DND-41 (cell line): ENCODE results near the gene SNX20.

ENCODE experiments used
- ATAC-seq: fragments of 200-7000 bp; cut with Tn5 transposase; 3 replicates; pipeline ENCODE4 v1.9.1; 2021; ENCODE audit warnings: low read depth; ENCODE audit not compliant: insufficient read depth
- DNase-seq: peaks from one replicate; pipeline ENCODE4 v3.0.0-alpha.2; 2020
- H2AFZ ChIP-seq: 2 replicates; pipeline ENCODE4 v1.6.0; 2012; ENCODE audit warnings: low read depth, low read length
- H3K27ac ChIP-seq: 2 replicates; pipeline ENCODE4 v1.5.1; 2012; ENCODE audit warnings: low read length, inconsistent platforms
- H3K27me3 ChIP-seq: fragments of 200-600 bp; sonication (generic); 2 replicates; pipeline ENCODE4 v1.6.0; 2012; ENCODE audit warnings: low read length, mild to moderate bottlenecking, inconsistent platforms; ENCODE audit not compliant: insufficient read depth, poor library complexity
- H3K36me3 ChIP-seq: 2 replicates; pipeline ENCODE4 v1.5.1; 2012; ENCODE audit warnings: low read length, inconsistent platforms; ENCODE audit not compliant: insufficient read depth
- H3K4me1 ChIP-seq: 2 replicates; pipeline ENCODE4 v1.5.1; 2012; ENCODE audit warnings: mild to moderate bottlenecking, low read length; ENCODE audit not compliant: insufficient read depth
- H3K4me2 ChIP-seq: 2 replicates; pipeline ENCODE4 v1.6.0; 2012; ENCODE audit warnings: mild to moderate bottlenecking, moderate library complexity, low read length, inconsistent platforms; ENCODE audit not compliant: insufficient read depth
- H3K4me3 ChIP-seq, 2 experiments: fragments of 200-600 bp in 1 of 2; shearing (Covaris generic) in 1 of 2; 2 replicates each; pipeline ENCODE4 v1.5.1; 2012 to 2016; ENCODE audit warnings: inconsistent platforms in 2 of 2, low read length in 2 of 2, mild to moderate bottlenecking in 2 of 2, low read depth in 1 of 2, moderate library complexity in 1 of 2
- H3K79me2 ChIP-seq: 2 replicates; pipeline ENCODE4 v1.6.0; 2012; ENCODE audit warnings: low read length, inconsistent platforms; ENCODE audit not compliant: insufficient read depth
- H3K9ac ChIP-seq: 2 replicates; pipeline ENCODE4 v1.6.0; 2012; ENCODE audit warnings: low read depth, mild to moderate bottlenecking, inconsistent platforms, low read length, moderate library complexity
- H3K9me3 ChIP-seq: 2 replicates; pipeline ENCODE4 v1.5.1; 2012; ENCODE audit warnings: low read length, moderate library complexity, mild to moderate bottlenecking, inconsistent platforms; ENCODE audit not compliant: insufficient read depth, severe bottlenecking
- H4K20me1 ChIP-seq: 2 replicates; pipeline ENCODE4 v1.6.0; 2012; ENCODE audit warnings: low read length; ENCODE audit not compliant: insufficient read depth
- CTCF ChIP-seq: IDR thresholded peaks from 2 replicates; pipeline ENCODE4 v1.5.1; 2012; ENCODE audit warnings: borderline replicate concordance, low read length, moderate library complexity, mild to moderate bottlenecking; ENCODE audit not compliant: poor library complexity, severe bottlenecking; ENCODE audit errors: extremely low read depth
- EZH2 ChIP-seq: IDR thresholded peaks from 3 replicates; pipeline ENCODE4 v1.6.1; 2012; ENCODE audit warnings: borderline replicate concordance, low read depth, mild to moderate bottlenecking, moderate library complexity, low read length, inconsistent platforms; ENCODE audit not compliant: severe bottlenecking

The SNX20 gene

GRCh38 chr16:50631249-50631984 is 49.7 kb downstream of the SNX20 start:
- no peak overlapping the region for H3K27ac ChIP-seq
- H3K9ac ChIP-seq = no peak overlapping the region
- TF ChIP-seq EZH2 (no peak), CTCF (no peak)
- H3K4me1 ChIP-seq = no peaks in the 10 kb centered on the region
- DNase-seq (no peak), ATAC-seq (no peak)
- H3K79me2 ChIP-seq = no peaks in the 10 kb centered on the region
- no peaks in the 10 kb centered on the region for H3K9me3 ChIP-seq
- H2AFZ ChIP-seq = no peak overlapping the region
- H3K4me3 ChIP-seq = no peak overlapping the region
- H3K4me2 ChIP-seq = no peak overlapping the region
- peaks cover 17% of the 10 kb centered on the region for H3K27me3 ChIP-seq
- no peaks in the 10 kb centered on the region for H3K36me3 ChIP-seq
- 0 out of 2 replicates have a peak, but pooled peaks cover 7% of the 10 kb centered on the region for H4K20me1 ChIP-seq

- H3K79me2 ChIP-seq = no peaks in the 10 kb centered on the region
- 0 out of 2 replicates have a peak, but pooled peaks cover 7% of the 10 kb centered on the region for H4K20me1 ChIP-seq
- no peak overlapping the region for H3K4me2 ChIP-seq
- peaks cover 24% of the 10 kb centered on the region for H3K27me3 ChIP-seq
- no peak for TF ChIP-seq CTCF
- no peak for TF ChIP-seq EZH2
- H2AFZ ChIP-seq = no peak overlapping the region
- H3K27ac ChIP-seq = no peak overlapping the region
- no peak overlapping the region for H3K9ac ChIP-seq
- H3K4me1 ChIP-seq = no peaks in the 10 kb centered on the region
- no peaks in the 10 kb centered on the region for H3K36me3 ChIP-seq
- no peak overlapping the region for H3K4me3 ChIP-seq
- ATAC-seq = no peak
- no peaks in the 10 kb centered on the region for H3K9me3 ChIP-seq
- no peak for DNase-seq
These were observed 50.6 kb downstream of the SNX20 start for GRCh38 chr16:50630394-50631020.

- Histone ChIP-seq H3K9ac (no peak overlapping the region), H3K4me1 (no peaks in the 10 kb centered on the region), H3K27ac (no peak overlapping the region), H3K4me2 (no peak overlapping the region), H3K27me3 (peaks cover 24% of the 10 kb centered on the region), H3K9me3 (no peaks in the 10 kb centered on the region), H4K20me1 (peaks cover 7% of the 10 kb centered on the region; the same call in 1 of the 2 replicates), H3K4me3 (no peak overlapping the region), H3K79me2 (no peaks in the 10 kb centered on the region), H3K36me3 (no peaks in the 10 kb centered on the region), H2AFZ (no peak overlapping the region)
- no peak for TF ChIP-seq CTCF
- TF ChIP-seq EZH2 = no peak
- DNase-seq (no peak), ATAC-seq (no peak)
These were observed 51.8 kb downstream of the SNX20 start for GRCh38 chr16:50629334-50629733.
